Body of pancreas (tissue), 4 donors: ENCODE results near the gene FAM222B.

ENCODE experiments used
- CTCF ChIP-seq, 7 experiments: fragments of 450-650 bp in 4 of 7; fragments of 200-600 bp in 3 of 7; sonication (generic) in 3 of 7; IDR thresholded peaks; one replicate each; pipeline ENCODE4 v1.5.1; 2016 to 2019; ENCODE audit warnings: antibody characterized with exemption in 7 of 7
- POLR2A ChIP-seq, 3 donors: fragments of 450-650 bp; IDR thresholded peaks; one replicate each; pipeline ENCODE4 v1.6.1; 2016; ENCODE audit warnings: antibody characterized with exemption in 3 of 3, mild to moderate bottlenecking in 2 of 3

- TF ChIP-seq CTCF (IDR thresholded peaks at IDR 0.05) (no peak), POLR2A (IDR thresholded peaks at IDR 0.05) (no peak)
Measured at GRCh38 chr17:28879886-28880571, 37.4 kb upstream of the FAM222B start.
